ENCODE measurements around the gene SELENOT.

The SELENOT gene

DNA sequence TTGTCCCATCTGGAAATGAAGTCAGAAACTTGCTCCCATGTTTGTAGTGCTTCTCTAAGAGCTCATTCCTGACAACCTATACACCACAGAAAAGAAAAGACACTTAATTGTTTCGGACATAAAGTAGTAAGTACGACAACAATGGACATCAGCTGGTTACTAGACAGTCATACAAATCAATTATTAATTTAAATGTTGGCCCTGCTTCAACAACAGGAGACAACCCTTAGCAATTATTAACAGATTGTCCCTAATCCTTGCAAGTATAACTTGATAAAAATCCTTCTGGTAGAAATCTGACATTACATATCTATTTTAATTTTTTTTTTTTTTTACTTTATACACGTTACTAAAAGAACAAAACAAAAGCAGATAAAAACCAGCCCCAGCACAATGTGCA, 70.8 kb downstream of the SELENOT start:
- no peak for DNase-seq

DNA sequence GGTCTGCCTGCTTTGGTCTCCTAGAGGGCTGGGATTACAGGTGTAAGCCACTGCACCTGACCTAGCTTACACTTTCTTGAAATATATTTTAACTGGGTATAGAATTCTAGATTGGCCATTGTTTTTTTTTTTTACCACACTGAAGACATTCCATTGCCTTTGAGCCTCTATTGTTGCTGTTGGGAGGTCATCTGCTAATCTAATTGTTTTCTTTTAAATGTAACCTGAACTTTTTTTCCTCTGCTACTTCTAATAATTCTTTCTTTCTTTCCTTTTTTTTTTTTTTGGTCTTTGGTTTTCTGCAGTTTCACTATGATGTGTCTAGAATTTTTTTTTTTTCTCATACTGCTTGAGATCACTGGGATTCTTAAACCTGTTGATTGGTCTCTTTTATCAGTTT, 72.5 kb downstream of the SELENOT start:
- peak in 1 of 2 experiments; percentile 3 for DNase-seq

Measured in AML-193 (cell line).